Left lung (tissue), 10 donors: ENCODE results near the gene ATOH8. TPM values are rescaled to one million over a fixed set of nuclear protein-coding genes. Genes with fewer than 3 reads are reported as not detected.

Experiments
- ATAC-seq: fragments of 200-7000 bp; cut with Tn5 transposase; one replicate; pipeline ENCODE4 v1.9.1; 2020; ENCODE audit warnings: moderate library complexity
- DNase-seq, 4 donors: peaks; one replicate each; pipeline ENCODE4 v3.0.0-alpha.2; 2013 to 2020
- H3K27ac ChIP-seq, 2 donors: fragments of 200-600 bp; sonication (generic) in 1 of 2; one replicate each; pipeline versions ENCODE4 v1.5.0 to v1.8.0; 2020 to 2021
- H3K27me3 ChIP-seq, 2 donors: fragments of 200-600 bp; sonication (generic) in 1 of 2; one replicate each; pipeline versions ENCODE4 v1.5.0 to v1.8.0; 2020 to 2021
- H3K36me3 ChIP-seq, 2 donors: fragments of 200-600 bp; sonication (generic) in 1 of 2; one replicate each; pipeline versions ENCODE4 v1.5.0 to v1.8.0; 2020 to 2021
- H3K4me1 ChIP-seq, 2 donors: fragments of 200-600 bp; one replicate each; pipeline ENCODE4 v1.8.0; 2021
- H3K4me3 ChIP-seq, 2 donors: fragments of 200-600 bp; sonication (generic) in 1 of 2; one replicate each; pipeline versions ENCODE4 v1.5.0 to v1.8.0; 2020 to 2021; ENCODE audit warnings: mild to moderate bottlenecking in 1 of 2
- H3K9me3 ChIP-seq, 2 donors: fragments of 200-600 bp; sonication (generic) in 1 of 2; one replicate each; pipeline versions ENCODE4 v1.5.0 to v1.8.0; 2020 to 2021
- CTCF ChIP-seq, 2 donors: fragments of 200-600 bp; sonication (generic) in 1 of 2; IDR thresholded peaks; one replicate each; pipeline versions ENCODE4 v1.5.0 to v1.8.0; 2021; ENCODE audit warnings: antibody characterized with exemption in 2 of 2
- intact Hi-C, 2 donors: fragments of 100-400 bp; cut with DNase I; formaldehyde crosslinking; loops; one replicate each; pipeline versions ENCODE4 v1.11.2 to v1.14.2; 2022
- polyA plus RNA-seq, 6 donors: library from polyadenylated mRNA; unstranded; fragments of 120-200 nt; gene quantifications; one replicate each; pipeline ENCODE4 v1.2.1, GENCODE V29; 2013; ENCODE audit not compliant: insufficient read length in 6 of 6
- total RNA-seq, 2 donors: library from RNA; stranded (reverse); fragmentation: NEBNext Ultra II Directional; extraction: Animal tissue kit (Norgen Biotek cat#: 25700); gene quantifications; one replicate each; pipeline ENCODE4 v1.2.1, GENCODE V29; 2021
- donor health status: DM: no; HTN: yes; CAD: no.
- donor health status: DM: no; HTN: no; CAD: no.

The ATOH8 gene
- total and polyA plus RNA-seq, 8 donors: 24.7 to 36.5 (median 34.3) TPM

- no peak for TF ChIP-seq CTCF (IDR thresholded peaks at IDR 0.05)
- DNase-seq: peak in 1 of 4 donors; percentile 53
- peaks cover 3 to 93% of the 10 kb centered on the region in 2 donors for H3K4me1 ChIP-seq
Measured at GRCh38 chr2:85756822-85757435, 3.1 kb downstream of the ATOH8 start.

GRCh38 chr2:85757860-85758259 is 4.1 kb downstream of the ATOH8 start:
- intact Hi-C loops: loop anchor here in 1 of 2 donors (10.0 kb wide), 1 partner anchor 47 kb away; no protein-coding TSS in a partner anchor
- Histone ChIP-seq H3K27ac (no peak overlapping the region), H3K4me1 (peaks cover 3 to 86% of the 10 kb centered on the region in 2 donors), H3K4me3 (no peak overlapping the region), H3K36me3 (no peaks in the 10 kb centered on the region), H3K9me3 (no peaks in the 10 kb centered on the region), H3K27me3 (peaks cover 0 to 39% of the 10 kb centered on the region in 2 donors)
- DNase-seq: no peak
- no peak for TF ChIP-seq CTCF (IDR thresholded peaks at IDR 0.05)
- ATAC-seq: no peak

More at GRCh38 chr2:85756822-85757435, 3.1 kb downstream of the ATOH8 start:
- peak overlapping the region in 1 of 2 donors; percentile 65 for H3K4me3 ChIP-seq
- ATAC-seq: peak; percentile 32
- intact Hi-C loops: loop anchor here in 1 of 2 donors (10.0 kb wide), 1 partner anchor 48 kb away; no protein-coding TSS in a partner anchor
- H3K27ac ChIP-seq: no peak overlapping the region
- peaks cover 0 to 48% of the 10 kb centered on the region in 2 donors for H3K27me3 ChIP-seq
- H3K9me3 ChIP-seq: no peaks in the 10 kb centered on the region
- H3K36me3 ChIP-seq: no peaks in the 10 kb centered on the region

GRCh38 chr2:85758361-85759256 is 4.8 kb downstream of the ATOH8 start:
- no peak for ATAC-seq

GRCh38 chr2:85759257-85759613 is 5.4 kb downstream of the ATOH8 start:
- Histone ChIP-seq H3K4me1 (peaks cover 3 to 80% of the 10 kb centered on the region in 2 donors), H3K27me3 (peaks cover 0 to 25% of the 10 kb centered on the region in 2 donors), H3K36me3 (no peaks in the 10 kb centered on the region), H3K4me3 (no peak overlapping the region), H3K27ac (no peak overlapping the region), H3K9me3 (no peaks in the 10 kb centered on the region)
- intact Hi-C loops: loop anchor here in 1 of 2 donors (10.0 kb wide), 1 partner anchor 46 kb away; no protein-coding TSS in a partner anchor
- no peak for TF ChIP-seq CTCF (IDR thresholded peaks at IDR 0.05)
- DNase-seq: no peak
- no peak for ATAC-seq

More at GRCh38 chr2:85758361-85759256, 4.8 kb downstream of the ATOH8 start:
- Histone ChIP-seq H3K36me3 (no peaks in the 10 kb centered on the region), H3K4me1 (peaks cover 3 to 84% of the 10 kb centered on the region in 2 donors), H3K4me3 (no peak overlapping the region), H3K27me3 (peaks cover 0 to 32% of the 10 kb centered on the region in 2 donors), H3K27ac (no peak overlapping the region), H3K9me3 (no peaks in the 10 kb centered on the region)
- intact Hi-C loops: loop anchor here in 1 of 2 donors (10.0 kb wide), 1 partner anchor 46 kb away; no protein-coding TSS in a partner anchor
- no peak for TF ChIP-seq CTCF (IDR thresholded peaks at IDR 0.05)
- no peak for DNase-seq

- DNase-seq (no peak), ATAC-seq (no peak)
- no peak for TF ChIP-seq CTCF (IDR thresholded peaks at IDR 0.05)
- H3K36me3 ChIP-seq: peaks cover 0 to 5% of the 10 kb centered on the region in 2 donors
- peaks cover 3 to 80% of the 10 kb centered on the region in 2 donors for H3K4me1 ChIP-seq
- no peaks in the 10 kb centered on the region for H3K9me3 ChIP-seq
- H3K27ac ChIP-seq: no peak overlapping the region
- H3K27me3 ChIP-seq: peaks cover 0 to 21% of the 10 kb centered on the region in 2 donors
- intact Hi-C loops: no loop called here
- no peak overlapping the region for H3K4me3 ChIP-seq
Measured at GRCh38 chr2:85760371-85760770, 6.6 kb downstream of the ATOH8 start.
